CD8-positive, alpha-beta memory T cell (primary cell): ENCODE measurements around the gene GPR15LG. TPM values are rescaled to one million over a fixed set of nuclear protein-coding genes. Genes with fewer than 3 reads are reported as not detected.

ENCODE experiments used
- CTCF ChIA-PET: fragments of 350-600 bp; sonication (Branson Sonifier 250); formaldehyde crosslinking; loops from one replicate; lab custom pipeline; 2021; ENCODE audit warnings: antibody characterized with exemption; lab: Charles Lee
- POLR2A ChIA-PET: fragments of 350-600 bp; sonication (Branson Sonifier 250); formaldehyde crosslinking; loops from one replicate; lab custom pipeline; 2021; ENCODE audit warnings: antibody characterized with exemption; lab: Charles Lee
- DNase-seq, 5 donors: peaks; one replicate each; pipeline versions ENCODE4 v3.0.0 to v3.0.0-alpha.2; 2020 to 2022; ENCODE audit warnings: mixed read lengths in 1 of 5
- H3K27ac ChIP-seq: one replicate; pipeline ENCODE4 v1.7.0; 2013; ENCODE audit warnings: low read depth, mild to moderate bottlenecking, low read length, moderate library complexity
- H3K27me3 ChIP-seq: 2 replicates; pipeline ENCODE4 v1.7.0; 2013; ENCODE audit warnings: low read length, mild to moderate bottlenecking; ENCODE audit not compliant: insufficient read depth, poor library complexity, severe bottlenecking
- H3K36me3 ChIP-seq: 2 replicates; pipeline ENCODE4 v1.7.0; 2013; ENCODE audit warnings: mild to moderate bottlenecking, low read length, moderate library complexity; ENCODE audit not compliant: insufficient read depth
- H3K4me1 ChIP-seq: 2 replicates; pipeline ENCODE4 v1.7.0; 2013; ENCODE audit warnings: mild to moderate bottlenecking, low read length, moderate library complexity; ENCODE audit not compliant: insufficient read depth
- H3K4me3 ChIP-seq: 2 replicates; pipeline ENCODE4 v1.7.0; 2013; ENCODE audit warnings: mild to moderate bottlenecking, low read length
- H3K9me3 ChIP-seq: 2 replicates; pipeline ENCODE4 v1.7.0; 2013; ENCODE audit warnings: mild to moderate bottlenecking, low read length
- H3K27ac Mint-ChIP-seq, 8 donors: one replicate each; pipeline ENCODE4 v1.8.0; 2020 to 2021; ENCODE audit warnings: mixed read lengths in 8 of 8, mild to moderate bottlenecking in 6 of 8, inconsistent platforms in 3 of 8, moderate library complexity in 3 of 8
- H3K27me3 Mint-ChIP-seq, 2 donors: one replicate each; pipeline ENCODE4 v1.8.0; 2020 to 2021; ENCODE audit warnings: mixed read lengths in 2 of 2, mild to moderate bottlenecking in 1 of 2, moderate library complexity in 1 of 2
- H3K36me3 Mint-ChIP-seq, 3 donors: one replicate each; pipeline ENCODE4 v1.8.0; 2020 to 2021; ENCODE audit warnings: mixed read lengths in 3 of 3, inconsistent platforms in 1 of 3, mild to moderate bottlenecking in 1 of 3
- H3K4me1 Mint-ChIP-seq, 3 donors: one replicate each; pipeline ENCODE4 v1.8.0; 2020 to 2021; ENCODE audit warnings: mixed read lengths in 3 of 3, inconsistent platforms in 1 of 3, mild to moderate bottlenecking in 1 of 3
- H3K4me3 Mint-ChIP-seq, 7 donors: one replicate each; pipeline ENCODE4 v1.8.0; 2020 to 2021; ENCODE audit warnings: mixed read lengths in 7 of 7, mild to moderate bottlenecking in 6 of 7, moderate library complexity in 4 of 7, inconsistent platforms in 2 of 7
- H3K9me3 Mint-ChIP-seq, 5 donors: one replicate each; pipeline ENCODE4 v1.8.0; 2020 to 2022; ENCODE audit warnings: mixed read lengths in 5 of 5, mild to moderate bottlenecking in 3 of 5, moderate library complexity in 2 of 5, inconsistent platforms in 1 of 5
- polyA plus RNA-seq: library from polyadenylated mRNA; unstranded; fragments of 300-500 nt; fragmentation: Illumina TruSeq; gene quantifications from one replicate; pipeline ENCODE4 v1.2.3, GENCODE V29; 2021
- total RNA-seq, 2 experiments: library from RNA; stranded (reverse); gene quantifications; one replicate each; pipeline ENCODE4 v1.2.3, GENCODE V29; 2021

The GPR15LG gene
- total and polyA plus RNA-seq, 3 experiments from 2014 or later, result not detected

DNA sequence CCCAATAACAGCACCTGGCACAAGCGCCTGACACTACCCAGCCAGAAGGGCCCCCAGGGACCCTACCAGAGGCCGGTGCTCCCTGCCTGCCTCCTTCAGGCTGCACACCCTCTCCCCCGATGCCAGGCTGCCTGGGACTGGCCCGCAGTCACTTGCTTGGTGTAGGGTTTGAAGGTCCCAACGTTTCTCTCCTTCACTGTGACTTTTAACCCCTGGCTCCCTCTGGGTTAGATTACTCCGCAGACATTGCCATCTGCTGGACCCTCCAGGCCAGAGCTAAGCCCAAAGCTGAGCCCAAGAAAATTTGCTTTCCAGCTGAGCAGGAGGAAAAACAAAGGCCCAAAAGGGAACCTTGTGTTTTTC is 27.6 kb downstream of the GPR15LG start:
- no peaks in the 10 kb centered on the region for H3K27me3 ChIP-seq
- peaks cover 4% of the 10 kb centered on the region in 2 donors for H3K27me3 Mint-ChIP-seq
- no peak overlapping the region for H3K27ac ChIP-seq
- H3K36me3 Mint-ChIP-seq, result no peaks in the 10 kb centered on the region
- DNase-seq, result no peak
- no peaks in the 10 kb centered on the region for H3K9me3 ChIP-seq
- ChIA-PET POLR2A (no interaction called here), CTCF (interaction anchor here (9.1 kb wide), 1 partner anchor 52 kb away, joined by 104 read pairs; no protein-coding TSS in a partner anchor)
- no peak overlapping the region for H3K27ac Mint-ChIP-seq
- no peak overlapping the region for H3K4me3 Mint-ChIP-seq
- no peaks in the 10 kb centered on the region for H3K36me3 ChIP-seq
- peaks cover 0 to 4% (median 2%) of the 10 kb centered on the region in 3 donors for H3K4me1 Mint-ChIP-seq
- no peaks in the 10 kb centered on the region for H3K4me1 ChIP-seq
- no peaks in the 10 kb centered on the region for H3K9me3 Mint-ChIP-seq
- H3K4me3 ChIP-seq, result no peak overlapping the region

GRCh38 chr10:84201682-84202081 is 28.1 kb downstream of the GPR15LG start:
- Mint-ChIP-seq H3K9me3 (no peaks in the 10 kb centered on the region), H3K36me3 (no peaks in the 10 kb centered on the region), H3K4me3 (no peak overlapping the region), H3K27me3 (no peaks in the 10 kb centered on the region), H3K4me1 (peaks cover 0 to 4% (median 2%) of the 10 kb centered on the region in 3 donors), H3K27ac (no peak overlapping the region)
- DNase-seq, result no peak
- H3K9me3 ChIP-seq, result no peaks in the 10 kb centered on the region
- H3K27ac ChIP-seq, result no peak overlapping the region
- CTCF ChIA-PET, result interaction anchor here (9.1 kb wide), 1 partner anchor 53 kb away, joined by 104 read pairs; no protein-coding TSS in a partner anchor
- POLR2A ChIA-PET, result no interaction called here
- H3K4me3 ChIP-seq, result no peak overlapping the region
- no peaks in the 10 kb centered on the region for H3K36me3 ChIP-seq
- no peaks in the 10 kb centered on the region for H3K4me1 ChIP-seq
- no peaks in the 10 kb centered on the region for H3K27me3 ChIP-seq

GRCh38 chr10:84202349-84202748 is 28.7 kb downstream of the GPR15LG start:
- Histone ChIP-seq H3K27me3 (no peaks in the 10 kb centered on the region), H3K36me3 (no peaks in the 10 kb centered on the region), H3K4me1 (no peaks in the 10 kb centered on the region), H3K4me3 (no peak overlapping the region), H3K27ac (no peak overlapping the region), H3K9me3 (no peaks in the 10 kb centered on the region)
- Mint-ChIP-seq H3K36me3 (no peaks in the 10 kb centered on the region), H3K27ac (no peak overlapping the region), H3K4me1 (peaks cover 0 to 4% (median 2%) of the 10 kb centered on the region in 3 donors), H3K4me3 (no peak overlapping the region), H3K27me3 (peaks cover 0 to 2% of the 10 kb centered on the region in 2 donors), H3K9me3 (no peaks in the 10 kb centered on the region)
- ChIA-PET POLR2A (no interaction called here), CTCF (interaction anchor here (9.1 kb wide), 1 partner anchor 53 kb away, joined by 104 read pairs; no protein-coding TSS in a partner anchor)
- DNase-seq, result no peak

GRCh38 chr10:84204122-84204521 is 30.5 kb downstream of the GPR15LG start:
- ChIA-PET POLR2A (no interaction called here), CTCF (interaction anchor here (2.8 to 9.1 kb wide), 3 partner anchors 10 to 64 kb away, joined by 13 to 104 read pairs (median 34); partner anchors contain the start of gene GHITM)
- peaks cover 0 to 4% (median 2%) of the 10 kb centered on the region in 3 donors for H3K4me1 Mint-ChIP-seq
- Histone ChIP-seq H3K4me1 (no peaks in the 10 kb centered on the region), H3K27me3 (no peaks in the 10 kb centered on the region), H3K36me3 (no peaks in the 10 kb centered on the region), H3K9me3 (no peaks in the 10 kb centered on the region), H3K4me3 (no peak overlapping the region), H3K27ac (no peak overlapping the region)
- H3K36me3 Mint-ChIP-seq, result no peaks in the 10 kb centered on the region
- H3K9me3 Mint-ChIP-seq, result no peaks in the 10 kb centered on the region
- H3K4me3 Mint-ChIP-seq, result no peak overlapping the region
- peaks cover 2 to 4% of the 10 kb centered on the region in 2 donors for H3K27me3 Mint-ChIP-seq
- no peak for DNase-seq
- H3K27ac Mint-ChIP-seq, result peak overlapping the region in 1 of 8 donors; percentile 54

GRCh38 chr10:84204610-84205009 is 31.0 kb downstream of the GPR15LG start:
- POLR2A ChIA-PET, result no interaction called here
- Mint-ChIP-seq H3K27me3 (peaks cover 2 to 4% of the 10 kb centered on the region in 2 donors), H3K36me3 (no peaks in the 10 kb centered on the region), H3K4me1 (peaks cover 0 to 4% (median 2%) of the 10 kb centered on the region in 3 donors), H3K27ac (no peak overlapping the region), H3K9me3 (no peaks in the 10 kb centered on the region), H3K4me3 (no peak overlapping the region)
- H3K4me3 ChIP-seq, result no peak overlapping the region
- no peak for DNase-seq
- CTCF ChIA-PET, result interaction anchor here (0.6 to 9.1 kb wide), 8 partner anchors 8 to 132 kb away, joined by 3 to 104 read pairs (median 9); partner anchors contain the start of genes CDHR1 and GHITM
- no peaks in the 10 kb centered on the region for H3K27me3 ChIP-seq
- no peak overlapping the region for H3K27ac ChIP-seq
- no peaks in the 10 kb centered on the region for H3K36me3 ChIP-seq
- no peaks in the 10 kb centered on the region for H3K9me3 ChIP-seq
- no peaks in the 10 kb centered on the region for H3K4me1 ChIP-seq

- Histone ChIP-seq H3K36me3 (no peaks in the 10 kb centered on the region), H3K4me1 (no peaks in the 10 kb centered on the region), H3K4me3 (no peak overlapping the region), H3K27me3 (no peaks in the 10 kb centered on the region), H3K27ac (no peak overlapping the region), H3K9me3 (no peaks in the 10 kb centered on the region)
- no peak overlapping the region for H3K4me3 Mint-ChIP-seq
- CTCF ChIA-PET, result interaction anchor here (0.6 to 9.1 kb wide), 16 partner anchors 8 to 131 kb away, joined by 3 to 104 read pairs (median 4); partner anchors contain the start of genes CDHR1 and GHITM
- POLR2A ChIA-PET, result no interaction called here
- peak overlapping the region in 2 of 8 donors; percentile 16 to 72 for H3K27ac Mint-ChIP-seq
- peaks cover 2 to 4% of the 10 kb centered on the region in 2 donors for H3K27me3 Mint-ChIP-seq
- DNase-seq, result peak; percentile 57 to 81 (median 65)
- no peaks in the 10 kb centered on the region for H3K9me3 Mint-ChIP-seq
- H3K36me3 Mint-ChIP-seq, result no peaks in the 10 kb centered on the region
- peaks cover 0 to 4% (median 2%) of the 10 kb centered on the region in 3 donors for H3K4me1 Mint-ChIP-seq
These were observed 31.6 kb downstream of the GPR15LG start for GRCh38 chr10:84205049-84205852.

DNA sequence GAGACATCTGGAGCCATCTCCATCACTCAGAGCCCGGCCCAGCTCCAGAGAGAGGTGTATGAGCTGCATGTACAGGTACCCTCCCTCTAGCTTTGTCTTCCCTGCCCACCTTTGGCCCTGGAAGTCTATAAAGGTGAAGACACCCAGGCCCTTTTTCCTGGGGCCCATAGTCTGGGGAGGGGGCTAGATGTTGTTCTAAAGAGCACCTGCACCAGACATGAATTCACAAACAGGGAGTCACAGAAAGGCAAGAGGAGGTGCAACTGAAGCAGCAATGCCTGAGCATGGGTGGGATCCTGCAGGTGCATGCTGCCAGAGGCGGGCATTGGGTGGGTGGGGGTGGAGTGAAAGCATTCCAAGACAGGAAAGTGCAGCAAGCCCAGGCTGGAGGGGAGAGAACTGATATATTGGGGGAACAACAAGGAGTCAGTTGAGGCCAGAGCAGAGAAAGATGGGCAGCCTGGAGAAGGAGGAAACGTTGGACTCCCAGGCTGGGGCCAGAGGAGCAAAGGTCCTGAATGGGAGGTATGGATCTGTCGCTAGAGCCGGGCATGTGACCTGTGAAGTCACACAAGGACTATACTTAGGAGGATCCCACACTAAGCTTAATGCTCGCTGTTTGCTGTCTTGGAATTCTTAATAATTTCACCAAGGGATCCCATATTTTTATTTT is 32.4 kb downstream of the GPR15LG start:
- H3K36me3 Mint-ChIP-seq, result no peaks in the 10 kb centered on the region
- no peaks in the 10 kb centered on the region for H3K9me3 ChIP-seq
- peaks cover 2 to 4% of the 10 kb centered on the region in 2 donors for H3K27me3 Mint-ChIP-seq
- POLR2A ChIA-PET, result no interaction called here
- no peaks in the 10 kb centered on the region for H3K36me3 ChIP-seq
- DNase-seq, result no peak
- H3K4me3 Mint-ChIP-seq, result no peak overlapping the region
- no peaks in the 10 kb centered on the region for H3K27me3 ChIP-seq
- H3K27ac Mint-ChIP-seq, result peak overlapping the region in 2 of 8 donors; percentile 60 to 72
- H3K4me1 ChIP-seq, result no peaks in the 10 kb centered on the region
- no peak overlapping the region for H3K27ac ChIP-seq
- H3K4me3 ChIP-seq, result no peak overlapping the region
- no peaks in the 10 kb centered on the region for H3K9me3 Mint-ChIP-seq
- peaks cover 0 to 4% (median 2%) of the 10 kb centered on the region in 3 donors for H3K4me1 Mint-ChIP-seq
- CTCF ChIA-PET, result interaction anchor here (0.6 to 9.1 kb wide), 14 partner anchors 9 to 66 kb away, joined by 3 to 104 read pairs (median 4); partner anchors contain the start of genes CDHR1 and GHITM
